ENCODE data around the gene EPOP. TPM values are rescaled to one million over a fixed set of nuclear protein-coding genes. Genes with fewer than 3 reads are reported as not detected.
A peak's percentile ranks its signal among the peaks of the same experiment; 100 is the strongest.

Gene EPOP
- total and polyA plus RNA-seq, 2 experiments from 2014 or later, result 0.42 to 2.4 TPM

GRCh38 chr17:38702916-38703741 is 28.4 kb upstream of the EPOP start (continued):
- no peak for TF ChIP-seq ZNF462 (CRISPR knock-in tag; IDR thresholded peaks at IDR 0.05)

DNA sequence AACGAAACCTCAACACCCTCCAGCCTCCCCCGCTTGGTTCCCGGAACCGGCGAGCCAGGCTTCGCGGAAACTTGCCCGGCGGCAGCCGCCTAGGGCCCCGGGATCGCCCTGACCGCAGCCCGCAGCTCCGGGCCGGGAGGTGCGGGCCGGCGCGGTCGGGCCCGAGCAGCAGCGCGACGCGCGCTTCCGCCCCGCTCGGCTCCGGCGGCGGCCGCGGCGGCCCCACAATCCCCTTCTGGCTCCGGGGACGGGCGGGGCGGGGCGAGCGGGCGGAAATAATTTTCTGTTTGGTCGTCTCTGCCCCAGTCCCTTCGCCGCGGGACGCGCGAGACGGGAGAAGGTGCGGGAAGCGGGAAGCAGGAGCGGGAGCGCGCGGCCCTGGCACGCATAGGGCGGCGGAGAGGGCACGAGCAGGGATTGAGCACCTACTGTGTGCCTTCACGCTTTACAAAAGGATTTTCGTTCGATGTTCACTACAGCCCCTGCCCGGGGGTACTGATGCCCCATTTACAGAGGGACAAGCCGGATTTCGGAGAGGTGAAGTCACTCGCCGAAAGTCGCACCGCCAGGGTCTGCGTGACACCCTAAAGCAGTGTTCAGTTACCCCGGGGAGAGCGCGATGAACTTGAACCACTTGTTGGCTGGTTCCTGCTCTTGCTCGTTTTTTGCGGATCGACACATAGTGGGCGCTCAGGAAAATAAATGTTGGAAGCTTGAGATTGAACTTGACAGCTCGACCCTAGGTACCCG is 27.6 kb upstream of the EPOP start:
- Histone ChIP-seq H3K36me3 (ENCODE audit: insufficient read depth) (no peaks in the 10 kb centered on the region), H3K9me2 (ENCODE audit: insufficient read depth) (no peaks in the 10 kb centered on the region), H3K27ac (ENCODE audit: low read depth) (no peak overlapping the region), H3K4me3 (peak overlapping the region; percentile 67), H3F3A (replicated peaks; ENCODE audit: low read depth) (peaks cover 45% of the 10 kb centered on the region), H3K4me2 (peak overlapping the region; percentile 79), H3K4me1 (ENCODE audit: insufficient read depth) (peaks cover 29% of the 10 kb centered on the region), H3K27me3 (ENCODE audit: insufficient read depth) (peaks cover 91% of the 10 kb centered on the region), H2AFZ (peak overlapping the region; percentile 93), H4K20me1 (replicated peaks; ENCODE audit: insufficient read depth) (peaks cover 21% of the 10 kb centered on the region), H3K79me2 (replicated peaks; ENCODE audit: insufficient read depth) (no peaks in the 10 kb centered on the region)
- peak; percentile 51 for ATAC-seq
- peak overlapping the region; percentile 80 for H3K4me3 Mint-ChIP-seq
- peaks cover 44% of the 10 kb centered on the region for H3K4me1 Mint-ChIP-seq
- H3K36me3 Mint-ChIP-seq (ENCODE audit: low read depth), result peaks cover 4% of the 10 kb centered on the region; the same call in 1 of the 3 replicates
- TF ChIP-seq CREB1 (CRISPR knock-in tag; IDR thresholded peaks at IDR 0.05; ENCODE audit: low read depth) (no peak), JUNB (IDR thresholded peaks at IDR 0.05; ENCODE audit: unreplicated experiment) (no peak), EZH2 (IDR thresholded peaks at IDR 0.05; ENCODE audit: low read depth, unreplicated experiment) (peak; percentile 74)
- H3K27ac Mint-ChIP-seq, result no peak overlapping the region
- peak; percentile 83 for DNase-seq (ENCODE audit: low spot score)
- H3K9me3 Mint-ChIP-seq, result peaks cover 5% of the 10 kb centered on the region; the same call in 2 of the 3 replicates
- H3K27me3 Mint-ChIP-seq (ENCODE audit: insufficient read depth, low read depth, poor library complexity), result peaks cover 88% of the 10 kb centered on the region

Measured in GM23338 (cell line).